Activated CD8-positive, alpha-beta memory T cell treated with anti-CD3 and anti-CD28 coated beads for 1 hour (primary cell): ENCODE results near the gene RNF145.
"Not testable (repeated sequence)": the region's sequence is repeated elsewhere in the genome, so short reads cannot be mapped to it uniquely, and the experiment has no call there.

Source experiments
- DNase-seq, 2 donors: peaks; one replicate each; pipeline ENCODE4 v3.0.0-alpha.2; 2020; ENCODE audit warnings: low read depth in 1 of 2; ENCODE audit errors: extremely low read depth in 1 of 2

The RNF145 gene, protein sequence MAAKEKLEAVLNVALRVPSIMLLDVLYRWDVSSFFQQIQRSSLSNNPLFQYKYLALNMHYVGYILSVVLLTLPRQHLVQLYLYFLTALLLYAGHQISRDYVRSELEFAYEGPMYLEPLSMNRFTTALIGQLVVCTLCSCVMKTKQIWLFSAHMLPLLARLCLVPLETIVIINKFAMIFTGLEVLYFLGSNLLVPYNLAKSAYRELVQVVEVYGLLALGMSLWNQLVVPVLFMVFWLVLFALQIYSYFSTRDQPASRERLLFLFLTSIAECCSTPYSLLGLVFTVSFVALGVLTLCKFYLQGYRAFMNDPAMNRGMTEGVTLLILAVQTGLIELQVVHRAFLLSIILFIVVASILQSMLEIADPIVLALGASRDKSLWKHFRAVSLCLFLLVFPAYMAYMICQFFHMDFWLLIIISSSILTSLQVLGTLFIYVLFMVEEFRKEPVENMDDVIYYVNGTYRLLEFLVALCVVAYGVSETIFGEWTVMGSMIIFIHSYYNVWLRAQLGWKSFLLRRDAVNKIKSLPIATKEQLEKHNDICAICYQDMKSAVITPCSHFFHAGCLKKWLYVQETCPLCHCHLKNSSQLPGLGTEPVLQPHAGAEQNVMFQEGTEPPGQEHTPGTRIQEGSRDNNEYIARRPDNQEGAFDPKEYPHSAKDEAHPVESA

GRCh38 chr5:159209438-159210209, at the start of gene RNF145:
RNF145 (minus strand) TSS chr5:159209553; CDS start chr5:159203617, 5,936 bp downstream.
- DNase-seq = peak; percentile 84 to 92

- DNase-seq = no peak
These were observed 49.0 kb upstream of the RNF145 start for GRCh38 chr5:159258361-159258760.

- no peak for DNase-seq
These were observed 48.4 kb upstream of the RNF145 start for GRCh38 chr5:159257629-159258283.

- DNase-seq = no peak
These were observed 47.7 kb upstream of the RNF145 start for GRCh38 chr5:159257007-159257406.

DNA sequence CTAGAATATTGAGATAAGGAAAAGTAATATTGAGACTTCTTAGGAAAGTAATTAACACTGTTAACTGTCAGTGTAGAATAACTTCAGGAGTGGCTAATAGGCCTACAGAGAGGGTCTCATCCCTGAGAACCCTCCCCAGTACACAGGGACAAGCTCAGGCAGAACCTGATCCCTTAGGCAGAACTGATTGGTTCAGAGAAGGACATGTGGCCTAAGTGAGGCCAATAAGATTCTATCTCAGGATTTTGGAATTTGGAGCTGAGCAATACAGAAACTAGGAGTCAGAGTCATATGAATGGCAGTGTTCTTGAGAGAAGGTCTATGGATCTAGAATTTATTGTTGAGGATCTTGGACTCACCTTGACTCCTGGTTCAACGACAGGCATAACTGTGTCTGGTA, 42.8 kb upstream of the RNF145 start:
- no peak for DNase-seq

- DNase-seq = no peak
These were observed 39.8 kb upstream of the RNF145 start for GRCh38 chr5:159249158-159249557.

GRCh38 chr5:159244890-159245289, 35.5 kb upstream of the RNF145 start:
- DNase-seq = no peak

GRCh38 chr5:159244163-159244562, 34.8 kb upstream of the RNF145 start:
- no peak for DNase-seq

GRCh38 chr5:159243385-159243784, 34.0 kb upstream of the RNF145 start:
- DNase-seq = no peak

- DNase-seq = no peak
These were observed 33.3 kb upstream of the RNF145 start for GRCh38 chr5:159242656-159243055.

DNA sequence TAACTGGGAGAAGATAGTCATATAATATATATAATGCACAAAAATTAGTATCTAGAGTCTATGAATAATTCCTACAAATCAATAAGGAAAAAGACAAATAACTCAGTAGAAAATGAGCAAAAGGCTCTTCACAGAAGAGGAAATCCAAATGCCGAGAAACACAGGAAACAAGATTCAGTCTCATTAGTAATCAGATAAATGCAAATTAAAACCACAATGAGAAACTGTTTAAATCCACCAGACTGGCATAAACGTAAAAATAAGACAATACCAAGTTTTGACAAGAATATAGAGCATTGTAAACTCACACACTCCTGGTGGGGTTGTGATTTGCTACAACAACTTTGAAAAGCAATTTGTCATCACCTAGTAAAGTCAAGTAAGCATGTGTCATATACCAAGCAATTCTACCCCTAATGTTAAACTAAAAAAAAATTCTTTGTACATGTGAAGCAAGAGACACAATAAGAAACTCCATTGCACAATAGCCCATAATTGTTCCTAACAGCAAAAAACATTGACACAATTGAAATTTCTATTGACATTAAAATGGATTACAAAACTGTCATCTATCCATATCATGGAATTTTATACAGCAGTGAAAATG, 32.7 kb upstream of the RNF145 start:
- no peak for DNase-seq

DNA sequence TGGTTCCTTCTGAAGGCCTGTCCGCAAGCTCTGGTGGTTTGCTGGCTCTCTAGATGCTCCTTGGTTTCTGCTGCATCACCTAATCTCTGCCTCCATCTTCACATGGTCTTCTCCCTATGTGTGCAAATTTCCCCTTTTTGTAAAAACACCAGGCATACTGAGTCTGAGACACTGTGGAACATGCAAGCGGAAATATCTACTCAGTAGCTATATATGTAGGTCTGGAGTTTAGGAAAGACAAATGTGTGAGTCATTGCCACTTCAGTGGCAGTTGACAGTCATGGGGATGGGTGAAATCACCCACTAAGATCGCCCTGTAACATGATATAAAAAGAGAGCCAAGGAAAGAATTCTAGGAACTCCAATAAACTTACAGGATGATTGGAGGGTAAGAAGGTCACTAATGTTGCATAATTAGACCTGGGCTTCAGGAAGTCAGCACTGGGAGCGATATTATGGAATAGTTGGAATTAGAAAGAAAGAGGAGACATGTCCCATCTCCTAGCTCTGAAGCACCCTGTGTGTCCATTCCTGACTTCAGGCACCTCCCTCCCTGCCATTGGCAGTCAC, 31.0 kb upstream of the RNF145 start:
- no peak for DNase-seq

GRCh38 chr5:159235871-159236520, 26.6 kb upstream of the RNF145 start:
- not testable (repeated sequence) for DNase-seq

DNA sequence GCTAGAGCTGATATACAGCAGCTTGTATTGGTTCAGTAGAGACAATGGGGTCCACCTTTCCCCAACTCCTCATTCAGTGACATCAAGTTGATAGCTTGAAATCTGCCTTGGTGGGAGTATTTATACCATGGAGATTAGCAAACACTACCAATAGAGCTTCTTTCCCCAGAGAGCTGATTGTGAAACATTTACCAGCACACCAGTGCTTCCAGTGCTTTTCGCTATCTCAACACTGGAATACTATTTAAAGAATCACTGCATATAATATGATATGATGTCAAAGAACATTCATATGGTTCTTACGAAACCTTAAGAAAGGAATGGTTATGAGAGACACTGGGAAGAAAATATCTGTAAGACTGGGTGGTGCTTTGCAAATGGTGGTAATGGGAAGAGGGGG, 21.8 kb upstream of the RNF145 start:
- no peak for DNase-seq

- DNase-seq = no peak
These were observed 21.3 kb upstream of the RNF145 start for GRCh38 chr5:159230657-159231056.

GRCh38 chr5:159228097-159228496, 18.7 kb upstream of the RNF145 start:
- not testable (repeated sequence) for DNase-seq

DNA sequence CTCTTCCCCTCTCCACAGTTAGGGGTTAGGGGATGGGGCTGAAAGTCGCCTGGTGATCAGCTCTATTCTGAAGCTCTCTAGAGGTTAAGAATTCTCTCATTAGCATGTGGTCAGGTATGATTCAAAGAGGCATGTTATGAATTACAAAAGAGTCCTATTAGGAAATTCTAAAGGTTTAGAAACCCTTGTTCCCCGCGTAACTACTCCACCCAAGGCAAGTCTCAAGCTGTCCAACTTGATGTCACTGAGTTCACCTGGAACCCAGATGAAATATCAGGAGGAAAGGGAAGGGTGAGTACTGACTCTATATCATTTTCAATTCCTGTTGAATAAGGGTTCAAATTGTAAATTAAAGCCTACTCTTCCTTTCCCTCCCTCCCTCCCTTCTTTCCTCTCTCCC, 18.1 kb upstream of the RNF145 start:
- DNase-seq = no peak

DNA sequence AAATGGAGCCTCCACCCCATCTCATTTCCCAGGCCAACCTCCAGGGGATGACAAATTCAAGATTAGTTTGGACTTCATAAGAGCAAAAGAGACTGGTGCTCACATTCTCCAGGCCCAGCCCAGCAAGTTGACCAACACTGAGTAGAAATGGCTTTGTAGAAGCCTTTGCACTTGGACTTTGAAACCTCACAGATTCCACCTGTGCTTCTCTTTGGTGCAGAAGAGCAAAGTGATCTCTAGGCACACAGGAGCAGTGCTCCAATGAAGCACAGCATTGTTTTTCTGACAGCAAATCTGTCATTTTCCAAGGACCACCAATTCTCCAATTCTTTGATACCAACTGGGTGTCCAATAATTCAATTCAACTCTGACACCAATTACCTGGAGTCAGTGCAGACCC, 17.1 kb upstream of the RNF145 start:
- DNase-seq = no peak

DNA sequence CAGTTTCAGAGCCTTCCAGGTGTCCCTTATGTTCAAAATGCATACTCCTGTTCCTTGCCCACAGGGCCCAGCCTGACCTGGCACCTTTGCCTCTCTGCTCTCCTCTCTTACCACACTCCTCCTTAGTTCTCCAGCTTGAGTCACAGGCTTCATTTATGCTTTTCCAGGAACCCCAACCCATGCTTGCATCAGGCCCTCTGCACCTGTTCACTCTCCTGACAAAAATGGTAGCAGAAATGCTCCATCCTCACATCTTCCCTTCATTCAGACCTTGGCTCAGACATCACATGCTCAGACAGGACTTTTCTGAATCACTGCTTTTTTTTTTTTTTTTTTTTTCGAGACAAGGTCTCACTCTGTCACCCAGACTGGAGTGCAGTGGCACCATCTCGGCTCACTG, 15.1 kb upstream of the RNF145 start:
- DNase-seq = no peak

DNA sequence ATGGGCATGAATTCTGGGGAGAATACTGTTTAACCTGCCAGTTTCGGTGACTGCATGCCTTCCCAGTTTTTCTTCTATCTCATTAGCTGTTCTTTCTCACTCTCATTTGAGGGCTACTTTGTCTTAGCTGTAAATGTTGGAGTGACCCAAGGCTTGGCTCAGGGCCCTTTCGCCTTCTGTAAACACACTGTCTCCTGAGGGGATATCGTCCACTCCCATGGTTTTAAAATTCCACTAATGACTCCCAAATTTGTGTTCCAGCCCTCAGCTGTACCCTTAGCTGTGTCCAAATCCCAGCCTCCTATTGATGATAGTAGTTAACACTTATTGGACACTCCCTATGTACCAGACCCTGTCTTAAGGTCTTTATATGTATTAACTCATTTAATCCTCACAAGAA, 14.1 kb upstream of the RNF145 start:
- DNase-seq = no peak
